AG04449 (cell line): Measurements from ENCODE around the gene UNC13D.
"Not testable (repeated sequence)": the region's sequence is repeated elsewhere in the genome, so short reads cannot be mapped to it uniquely, and the experiment has no call there.

Source experiments
- CTCF ChIA-PET: fragments of 350-600 bp; formaldehyde crosslinking; extraction: SDS; loops from one replicate; lab custom pipeline; 2021; ENCODE audit warnings: antibody characterized with exemption; lab: Yijun Ruan, JAX
- POLR2A ChIA-PET: fragments of 400-600, 350-600 bp; formaldehyde crosslinking; extraction: SDS; loops from one replicate; lab custom pipeline; 2020; ENCODE audit warnings: antibody characterized with exemption, inconsistent platforms; lab: Yijun Ruan, JAX
- DNase-seq: peaks from one replicate; pipeline ENCODE4 v3.0.0-alpha.2; 2010; ENCODE audit warnings: low read depth, low spot score
- H3K4me3 ChIP-seq: 2 replicates; pipeline ENCODE4 v1.5.1; 2011; ENCODE audit warnings: low read depth, mild to moderate bottlenecking, control low read depth, low read length
- CTCF ChIP-seq: IDR thresholded peaks from one replicate; pipeline ENCODE4 v1.5.1; 2011; ENCODE audit warnings: mild to moderate bottlenecking, moderate library complexity, low read length, control low read depth, inconsistent platforms; ENCODE audit not compliant: insufficient read depth; ENCODE audit errors: missing control alignments

Gene UNC13D

GRCh38 chr17:75891022-75891604 is 46.9 kb upstream of the UNC13D start:
- no peak overlapping the region for H3K4me3 ChIP-seq
- no peak for TF ChIP-seq CTCF
- DNase-seq: no peak
- ChIA-PET CTCF (interaction anchor here (6.5 kb wide), 1 partner anchor 13 kb away, joined by 32 read pairs; the partner anchor contains the start of gene TRIM47), POLR2A (no interaction called here)

GRCh38 chr17:75889454-75889853 is 45.2 kb upstream of the UNC13D start:
- CTCF ChIA-PET: interaction anchor here (6.5 kb wide), 1 partner anchor 11 kb away, joined by 32 read pairs; the partner anchor contains the start of gene TRIM47

GRCh38 chr17:75888484-75888883 is 44.3 kb upstream of the UNC13D start:
- no peak overlapping the region for H3K4me3 ChIP-seq
- POLR2A ChIA-PET: interaction anchor here (1.1 kb wide), 1 partner anchor 9 kb away, joined by 4 read pairs; no protein-coding TSS in a partner anchor
- no peak for TF ChIP-seq CTCF
- DNase-seq: no peak
- CTCF ChIA-PET: interaction anchor here (6.5 kb wide), 1 partner anchor 10 kb away, joined by 32 read pairs; the partner anchor contains the start of gene TRIM47

More at GRCh38 chr17:75889454-75889853, 45.2 kb upstream of the UNC13D start:
- DNase-seq: no peak
- POLR2A ChIA-PET: interaction anchor here (0.7 to 1.2 kb wide), 2 partner anchors 11 to 106 kb away, joined by 3 to 4 read pairs; no protein-coding TSS in a partner anchor
- no peak overlapping the region for H3K4me3 ChIP-seq
- no peak for TF ChIP-seq CTCF

- H3K4me3 ChIP-seq, DNase-seq, POLR2A ChIA-PET: not testable (repeated sequence)
- CTCF ChIA-PET: interaction anchor here (3.2 kb wide), 1 partner anchor 11 kb away, joined by 23 read pairs; the partner anchor contains the start of gene TRIM65
Observed at GRCh38 chr17:75885860-75886259, 41.7 kb upstream of the UNC13D start.

- no peak for DNase-seq
- H3K4me3 ChIP-seq: no peak overlapping the region
- CTCF ChIA-PET: interaction anchor here (3.2 kb wide), 1 partner anchor 11 kb away, joined by 23 read pairs; the partner anchor contains the start of gene TRIM65
- TF ChIP-seq CTCF: no peak
- POLR2A ChIA-PET: no interaction called here
Observed at GRCh38 chr17:75885431-75885830, 41.2 kb upstream of the UNC13D start.

GRCh38 chr17:75881678-75882454 is 37.7 kb upstream of the UNC13D start:
- H3K4me3 ChIP-seq: no peak overlapping the region
- no peak for TF ChIP-seq CTCF
- CTCF ChIA-PET: interaction anchor here (1.3 to 1.4 kb wide), 3 partner anchors 20 to 38 kb away, joined by 3 to 5 read pairs (median 4); partner anchors contain the start of gene UNC13D
- DNase-seq: no peak
- POLR2A ChIA-PET: no interaction called here
